HTERT RPE-1 (cell line): ENCODE results near the gene STARD7.
"Not testable (repeated sequence)": the region's sequence is repeated elsewhere in the genome, so short reads cannot be mapped to it uniquely, and the experiment has no call there.

ENCODE experiments used
- in situ Hi-C: fragments of 300-500 bp; cut with MboI; formaldehyde crosslinking; loops from 4 replicates; pipeline ENCODE4 v1.14.3; 2020; ENCODE audit warnings: low sequenced_read_pairs

Gene STARD7

GRCh38 chr2:96150007-96150640 is 58.5 kb downstream of the STARD7 start:
- in situ Hi-C loops: no loop called here

- in situ Hi-C loops: no loop called here
Measured at GRCh38 chr2:96148410-96149217, 60.0 kb downstream of the STARD7 start.

GRCh38 chr2:96147593-96148201 is 60.9 kb downstream of the STARD7 start:
- in situ Hi-C loops: no loop called here

DNA sequence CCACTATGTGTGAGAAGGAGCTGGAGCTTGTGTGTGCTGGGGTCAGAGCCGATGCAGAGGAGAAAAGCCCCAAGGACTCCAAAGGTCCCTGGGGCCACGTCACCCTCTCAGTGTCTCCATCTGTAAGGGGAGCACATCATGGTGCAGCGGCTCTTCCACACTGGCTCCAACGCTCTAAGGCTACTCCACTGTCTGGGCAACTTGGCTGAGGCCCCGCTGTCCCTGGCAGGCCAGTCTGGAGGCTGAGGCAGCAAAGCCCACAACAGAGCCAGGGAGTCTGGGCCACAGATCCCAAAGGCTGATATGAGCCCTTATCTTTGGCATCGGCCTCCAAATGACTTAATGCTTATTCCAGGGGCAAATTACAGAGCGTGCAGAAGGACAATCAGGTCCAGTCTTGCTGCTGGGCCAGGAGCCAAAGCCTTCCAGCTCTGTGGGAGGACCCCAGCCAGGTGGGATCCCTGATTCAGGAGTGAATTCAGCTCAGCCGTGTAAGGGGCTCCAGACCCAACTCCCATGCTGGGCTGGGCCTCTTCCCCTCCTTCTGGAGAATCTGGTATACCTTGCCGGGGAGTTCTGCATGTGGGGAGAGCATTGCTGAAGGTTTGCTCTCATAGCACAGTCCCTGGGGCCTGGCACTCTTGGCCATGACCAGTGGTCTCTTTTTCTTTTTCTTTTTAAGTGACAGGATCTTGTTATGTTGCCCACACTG is 61.6 kb downstream of the STARD7 start:
- in situ Hi-C loops: no loop called here

GRCh38 chr2:96146153-96146880 is 62.3 kb downstream of the STARD7 start:
- in situ Hi-C loops: no loop called here

DNA sequence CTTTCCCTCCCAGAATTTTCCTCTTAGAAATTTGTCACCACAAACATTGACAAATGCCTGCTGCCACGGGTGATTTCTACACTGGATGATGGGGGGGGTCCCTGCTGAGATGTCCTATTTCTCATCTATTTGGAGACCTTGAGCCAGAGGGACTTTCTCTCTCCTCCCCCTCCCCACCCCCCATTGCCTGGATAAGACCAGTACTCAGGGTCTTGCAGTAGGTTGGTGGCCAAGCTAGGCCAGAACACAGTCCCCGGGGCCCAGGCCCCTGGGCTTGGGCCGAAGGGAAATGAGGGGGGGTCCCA is 62.8 kb downstream of the STARD7 start:
- in situ Hi-C loops: no loop called here

DNA sequence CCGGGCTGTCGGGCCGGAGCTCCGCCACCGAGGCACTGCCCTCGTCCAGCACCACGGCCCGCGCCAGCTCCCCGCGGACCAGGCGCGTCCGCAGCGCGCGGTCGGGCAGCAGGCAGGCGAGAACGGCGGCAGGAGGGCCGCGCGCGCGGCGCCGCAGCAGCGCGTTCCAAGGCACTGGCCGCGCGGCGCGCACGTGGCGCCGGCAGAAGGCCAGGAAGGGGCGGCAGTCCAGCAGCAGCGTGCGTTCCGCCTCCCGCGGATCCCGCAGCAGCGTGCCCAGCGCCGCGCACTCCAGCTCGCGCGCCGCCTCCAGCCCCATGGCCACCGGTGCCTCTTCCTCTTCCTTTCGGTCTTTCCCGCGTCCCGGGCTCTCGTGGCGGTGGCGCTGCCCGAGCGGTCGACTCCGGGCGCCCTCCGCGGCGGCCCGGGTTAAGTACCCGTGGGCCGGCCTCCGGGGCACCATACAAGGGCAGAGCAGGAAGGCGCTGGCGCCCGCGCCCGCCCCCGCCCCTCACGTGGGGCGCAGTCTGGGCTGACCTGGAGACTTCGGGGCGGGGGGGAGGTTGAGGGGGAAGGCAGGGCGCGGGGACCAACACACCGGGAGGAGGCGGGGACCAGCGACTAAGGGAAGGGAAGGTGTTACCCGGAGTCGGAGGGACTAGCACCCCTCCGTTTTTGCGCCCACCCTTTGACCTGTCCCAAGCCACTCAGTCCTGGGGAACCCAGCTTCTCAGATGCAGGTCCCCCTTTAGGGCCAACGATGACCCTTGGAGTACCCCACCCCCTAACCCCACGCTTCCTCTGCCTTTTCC is 63.4 kb downstream of the STARD7 start, which contains the start of gene DUSP2:
Gene DUSP2, minus strand, starts transcription at position 405 of the 812 bp plus-strand sequence. Its CDS starts 86 bp downstream, at position 319.
- in situ Hi-C loops: no loop called here

DNA sequence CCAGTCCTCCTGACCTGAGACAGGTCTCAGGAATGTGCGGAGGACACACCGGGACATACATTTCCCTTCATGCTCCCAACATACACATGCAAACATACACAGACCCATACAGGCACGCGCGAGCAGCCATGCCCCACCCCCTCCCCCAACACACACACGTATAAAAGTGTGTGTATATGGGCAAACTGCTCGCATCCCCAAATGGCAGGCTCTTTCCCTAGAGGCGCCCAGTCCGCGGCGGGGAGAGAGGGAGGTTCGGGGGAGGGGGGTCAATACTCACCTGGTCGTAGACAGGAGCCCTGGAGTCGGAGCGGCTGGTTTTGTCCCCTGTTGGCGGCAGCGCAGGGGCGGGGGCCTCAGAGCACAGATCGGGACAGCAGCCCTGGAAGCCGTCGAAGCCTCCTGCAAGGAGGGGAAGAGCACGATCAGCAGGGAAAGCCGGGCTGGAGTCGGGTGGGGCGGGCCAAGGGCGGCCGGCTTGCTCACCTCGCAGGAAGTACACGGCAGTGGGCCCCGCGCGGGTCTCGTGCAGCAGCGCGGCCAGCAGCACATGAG is 64.1 kb downstream of the STARD7 start:
- in situ Hi-C loops: no loop called here

- in situ Hi-C loops: no loop called here
Measured at GRCh38 chr2:96143848-96144480, 64.7 kb downstream of the STARD7 start.

DNA sequence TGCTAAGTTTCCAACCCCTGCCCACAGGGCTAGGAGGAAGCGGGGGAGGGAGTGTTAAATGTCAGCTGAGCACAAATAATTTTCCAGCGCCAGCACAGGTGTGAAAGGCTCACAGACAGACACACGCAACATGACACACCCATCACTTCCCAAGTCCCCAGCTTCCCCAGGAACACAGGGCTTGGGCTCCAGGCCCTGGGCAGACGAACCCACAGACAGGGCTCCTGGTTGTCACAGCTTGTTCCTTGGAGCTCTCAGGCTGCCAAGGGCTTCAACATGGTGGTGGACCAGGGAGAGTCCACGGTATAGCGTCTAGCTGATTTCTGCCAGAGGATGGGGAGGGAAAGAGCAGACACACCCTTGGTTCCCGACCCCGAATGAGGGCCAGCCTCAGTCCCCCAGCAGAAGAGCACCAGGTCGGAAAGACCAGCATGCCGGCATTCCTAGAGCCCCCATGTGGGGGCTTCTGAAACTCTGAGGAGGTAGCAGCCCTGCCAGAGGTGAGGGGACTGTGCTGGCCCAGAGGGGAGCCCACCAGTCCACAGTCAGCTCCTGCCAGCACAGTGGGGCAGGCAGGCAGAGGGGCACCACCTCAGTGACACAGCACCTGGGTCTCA is 65.3 kb downstream of the STARD7 start:
- in situ Hi-C loops: no loop called here

- in situ Hi-C loops: no loop called here
Measured at GRCh38 chr2:96142217-96143113, 66.2 kb downstream of the STARD7 start.

DNA sequence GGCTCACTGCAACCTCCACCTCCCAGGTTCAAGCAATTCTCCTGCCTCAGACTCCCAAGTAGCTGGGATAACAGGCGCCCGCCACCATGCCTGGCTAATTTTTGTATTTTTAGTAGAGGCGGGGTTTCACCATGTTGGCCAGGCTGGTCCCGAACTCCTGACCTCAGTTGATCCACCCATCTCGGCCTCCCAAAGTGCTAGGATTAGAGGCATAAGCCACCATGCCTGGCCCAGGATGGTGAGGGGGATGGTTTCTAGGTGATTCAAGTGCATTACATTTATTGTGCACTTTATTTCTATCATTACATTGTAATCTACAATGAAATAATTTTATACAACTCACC is 67.0 kb downstream of the STARD7 start:
- in situ Hi-C loops: not testable (repeated sequence)

GRCh38 chr2:96140941-96141623 is 67.5 kb downstream of the STARD7 start:
- in situ Hi-C loops: no loop called here

DNA sequence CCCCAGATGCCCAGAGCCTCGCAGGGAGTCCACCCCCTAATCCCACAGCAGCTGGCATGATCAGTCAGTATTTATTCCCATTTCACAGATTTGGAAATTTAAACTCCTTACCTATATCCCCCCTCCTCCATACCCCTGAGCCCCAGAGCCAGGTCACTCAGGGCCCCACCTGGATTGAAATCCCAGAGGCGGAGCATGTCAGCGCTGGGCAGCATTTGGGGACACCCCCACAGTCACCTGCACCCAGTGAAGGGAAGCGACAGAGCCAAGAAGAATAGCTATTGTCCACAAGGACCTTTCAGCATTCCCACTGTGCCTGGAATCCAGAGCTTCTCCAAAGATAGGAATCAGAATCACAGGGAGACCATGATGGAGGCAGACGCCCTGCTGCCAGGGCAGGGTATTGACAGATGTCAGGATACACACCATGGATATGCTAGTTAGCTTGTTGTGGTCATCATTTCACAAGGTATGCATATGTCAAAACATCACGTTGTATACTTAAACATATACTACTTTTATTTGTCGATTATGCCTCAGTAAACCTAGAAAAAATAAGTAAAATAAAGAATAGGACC is 69.4 kb downstream of the STARD7 start:
- in situ Hi-C loops: no loop called here

DNA sequence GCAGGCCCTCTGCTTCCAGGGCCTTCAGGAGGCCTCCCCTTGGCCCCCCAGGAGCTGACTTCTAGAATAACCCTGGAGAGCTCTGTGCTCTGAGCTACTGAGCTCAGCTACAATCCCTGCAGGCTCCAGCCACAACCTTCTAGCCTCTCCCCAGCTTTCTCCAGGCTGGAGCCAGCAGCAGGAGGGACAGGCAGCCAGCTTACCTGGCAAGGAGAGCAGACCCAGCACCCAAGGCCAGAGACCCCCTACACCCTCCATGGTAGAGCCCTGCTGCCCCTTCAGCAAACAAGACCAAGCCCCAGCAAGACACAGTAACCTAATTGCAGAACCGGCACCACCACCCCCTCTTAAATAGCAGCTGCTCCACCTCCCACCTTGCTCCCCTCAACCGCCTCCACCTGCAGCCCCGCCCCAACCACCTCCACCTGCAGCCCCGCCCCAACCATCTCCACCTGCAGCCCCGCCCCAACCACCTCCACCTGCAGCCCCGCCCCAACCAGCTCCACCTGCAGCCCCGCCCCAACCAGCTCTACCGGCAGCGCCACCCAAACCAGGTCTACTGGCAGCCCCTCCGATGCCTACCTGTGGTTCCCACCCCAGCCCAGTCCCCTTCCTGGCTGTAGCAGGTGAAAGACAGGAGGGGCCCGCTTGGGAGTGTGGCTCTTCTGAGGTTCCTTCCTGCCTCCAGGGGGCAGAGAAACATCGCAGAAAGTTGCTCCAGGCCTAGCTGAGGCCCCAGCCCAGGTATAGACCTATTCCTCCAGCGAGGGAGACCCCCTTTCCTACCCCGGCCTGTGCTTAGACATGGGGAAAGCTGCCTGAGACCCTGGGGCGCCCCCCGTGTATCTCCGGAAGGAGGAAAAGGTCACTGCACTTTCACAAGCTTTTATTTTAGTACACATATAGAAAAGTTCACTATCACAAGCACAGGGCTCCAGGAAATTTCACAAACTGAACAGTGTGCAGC is 70.2 kb downstream of the STARD7 start, which contains the start of gene ASTL:
Gene ASTL, minus strand, starts transcription at position 324 of the 967 bp plus-strand sequence. Its CDS starts 66 bp downstream, at position 258.
- in situ Hi-C loops: no loop called here
